SKM-1 (cell line): Measurements from ENCODE around the gene WDR53.
"Not testable (repeated sequence)": the region's sequence is repeated elsewhere in the genome, so short reads cannot be mapped to it uniquely, and the experiment has no call there.

Experiments used
- DNase-seq: peaks from one replicate; lab custom pipeline; 2025; ENCODE audit not compliant: unreplicated experiment; lab: John Stamatoyannopoulos, UW

WDR53 gene

DNA sequence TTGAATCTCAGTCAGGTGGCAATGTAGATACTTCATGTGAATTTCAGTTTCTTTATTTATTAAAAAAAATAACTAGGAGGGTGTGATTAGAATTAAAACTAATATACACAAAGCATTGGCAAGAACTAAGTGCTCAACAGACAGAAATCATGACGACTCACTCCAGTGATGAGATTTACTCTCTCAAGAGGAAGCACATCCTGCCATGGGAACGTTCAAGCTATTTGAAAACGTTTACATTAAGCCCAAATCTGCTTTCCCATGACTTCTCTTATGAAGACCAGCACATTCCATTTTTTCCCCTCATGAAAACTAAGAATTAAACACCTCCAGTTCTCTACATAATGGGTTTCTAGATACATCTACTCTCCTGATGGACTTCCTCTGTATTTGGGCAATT is 8.5 kb downstream of the WDR53 start:
- no peak for DNase-seq

DNA sequence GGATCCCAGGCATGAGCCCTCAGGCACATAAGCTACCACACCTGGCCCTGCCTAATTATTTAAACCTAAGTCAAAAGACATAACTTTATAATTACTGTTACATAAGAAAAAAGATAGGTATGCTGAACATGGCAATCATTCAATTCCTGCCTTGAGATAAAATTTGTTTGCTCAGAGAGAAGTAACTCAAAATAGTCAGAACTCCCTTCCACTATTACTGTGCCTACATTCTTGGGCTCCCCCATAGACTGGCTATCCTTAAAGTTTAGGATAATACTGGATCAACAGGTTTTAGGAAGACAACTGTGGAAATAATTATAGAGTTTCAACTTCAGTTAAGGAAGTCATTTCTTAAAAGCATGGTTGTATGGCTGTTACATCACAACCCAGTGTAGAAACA is 9.9 kb downstream of the WDR53 start:
- DNase-seq = no peak

DNA sequence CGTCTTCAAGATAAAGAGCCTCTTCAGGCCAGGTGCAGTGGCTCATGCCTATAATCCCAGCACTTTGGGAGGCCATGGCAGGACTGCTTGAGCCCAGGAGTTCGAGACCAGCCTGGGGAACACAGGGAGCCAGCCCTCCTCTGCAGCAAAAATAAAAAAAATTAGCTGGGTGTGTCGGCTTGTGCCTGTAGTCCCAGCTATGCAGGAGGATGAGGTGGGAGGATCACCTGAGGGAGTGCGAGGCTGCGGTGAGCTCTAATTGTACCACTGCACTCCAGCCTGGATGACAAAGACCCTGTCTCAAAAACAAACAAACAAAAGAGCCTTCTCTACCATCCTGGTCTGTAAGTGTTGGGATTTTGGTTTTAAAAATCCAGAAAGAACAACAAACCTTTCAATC is 11.1 kb downstream of the WDR53 start:
- no peak for DNase-seq

DNA sequence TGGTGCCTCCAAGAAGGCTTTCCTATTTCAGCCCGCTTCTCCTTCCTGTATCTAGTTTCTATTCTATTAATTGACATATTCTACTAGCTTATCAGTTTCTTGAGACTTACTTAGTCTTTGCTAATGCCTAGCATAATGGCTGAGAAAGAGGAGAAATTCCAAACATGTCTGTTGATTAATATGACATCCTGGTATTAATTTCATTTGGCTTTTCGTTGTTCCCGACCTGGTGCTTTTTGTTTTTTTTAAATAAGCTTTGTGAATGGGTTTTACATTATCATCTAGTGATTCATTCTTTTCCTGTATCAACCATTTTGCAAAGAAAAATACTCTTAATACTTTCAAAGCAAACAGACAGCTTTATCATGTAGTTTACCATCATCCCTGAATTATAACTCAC is 13.1 kb downstream of the WDR53 start:
- no peak for DNase-seq

DNA sequence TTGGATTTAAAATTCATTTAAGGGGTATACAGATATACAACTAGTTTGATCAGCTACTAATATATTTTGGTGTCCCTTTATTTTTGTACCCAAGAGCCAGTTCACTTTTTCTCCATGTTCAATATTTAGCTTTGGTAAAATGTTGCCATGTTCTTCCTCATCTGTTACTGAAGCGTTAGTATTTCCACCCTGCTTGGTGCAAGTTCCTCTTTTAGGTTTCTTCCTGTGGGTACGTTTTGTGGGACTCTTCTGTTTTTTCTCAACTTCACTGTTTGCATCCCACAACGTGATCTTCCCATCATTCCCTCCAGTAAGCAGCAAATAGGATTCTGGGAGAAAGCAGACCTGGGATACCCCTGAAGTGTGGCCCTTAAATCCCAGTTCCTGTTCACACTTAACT is 14.1 kb downstream of the WDR53 start:
- DNase-seq = peak; percentile 83

DNA sequence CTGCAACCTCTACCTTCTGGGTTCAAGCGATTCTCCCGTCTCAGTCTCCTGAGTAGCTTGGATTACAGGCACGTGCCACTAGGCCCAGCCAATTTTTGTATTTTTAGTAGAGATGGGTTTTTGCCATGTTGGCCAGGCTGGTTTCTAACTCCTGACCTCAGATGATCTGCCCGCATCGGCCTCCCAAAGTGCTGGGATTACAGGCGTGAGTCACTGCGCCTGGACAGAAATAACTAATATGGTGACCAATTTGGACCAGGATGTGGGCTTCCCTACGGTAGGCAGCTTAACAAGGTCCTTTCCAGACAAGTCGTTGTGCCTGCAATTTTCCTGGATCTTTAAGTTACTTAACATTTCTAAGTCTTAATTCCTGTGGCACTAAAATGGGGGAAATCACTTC is 14.8 kb downstream of the WDR53 start:
- DNase-seq = no peak

DNA sequence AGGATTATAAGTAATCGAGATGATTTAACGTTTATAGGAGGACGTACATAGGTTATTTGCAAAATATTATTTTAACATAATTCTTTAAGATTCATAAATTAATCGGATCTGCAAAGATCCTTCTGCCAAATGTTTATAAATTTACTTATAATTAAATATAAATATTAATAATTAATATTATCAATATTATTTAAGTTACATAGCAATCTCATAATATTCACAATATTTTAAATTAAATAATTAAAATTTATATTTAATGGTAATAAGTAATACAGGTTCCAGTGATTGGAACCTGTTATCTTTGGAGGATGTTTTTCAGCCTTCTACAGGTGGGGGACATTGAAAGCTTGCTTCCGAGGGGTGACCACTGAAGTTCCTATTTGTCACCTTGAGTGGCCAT is 16.1 kb downstream of the WDR53 start:
- no peak for DNase-seq

DNA sequence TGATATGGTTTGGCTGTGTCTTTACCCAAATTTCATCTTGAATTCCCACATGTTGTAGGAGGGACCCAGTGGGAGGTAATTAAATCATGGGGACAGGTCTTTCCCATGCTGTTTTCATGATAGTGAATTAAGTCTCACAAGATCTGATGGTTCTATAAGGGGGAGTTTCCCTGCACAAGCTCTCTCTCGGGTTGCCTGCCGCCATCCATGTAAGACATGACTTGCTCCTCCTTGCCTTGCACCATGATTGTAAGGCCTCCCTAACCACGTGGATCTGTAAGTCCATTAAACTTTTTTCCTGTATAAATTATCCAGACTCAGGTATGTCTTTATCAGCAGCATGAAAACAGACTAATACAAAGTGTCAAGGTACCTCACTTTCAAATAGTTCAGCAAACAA is 18.2 kb downstream of the WDR53 start:
- DNase-seq = not testable (repeated sequence)

DNA sequence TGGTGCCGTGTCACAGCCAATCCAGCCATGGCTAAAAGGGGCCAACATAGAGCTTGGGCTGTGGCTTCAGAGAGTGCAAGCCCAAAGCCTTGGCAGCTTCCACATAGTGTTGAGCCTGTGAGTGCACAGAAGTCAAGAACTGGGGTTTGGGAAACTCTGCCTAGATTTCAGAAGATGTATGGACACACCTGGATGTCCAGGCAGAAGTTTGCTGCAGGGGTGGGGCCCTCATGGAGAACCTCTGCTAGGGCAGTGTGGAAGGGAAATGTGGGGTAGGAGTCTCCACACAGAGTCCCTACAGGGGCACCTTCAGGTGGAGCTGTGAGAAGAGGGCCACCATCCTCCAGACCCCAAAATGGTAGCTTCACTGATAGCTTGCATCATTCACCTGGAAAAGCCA is 19.0 kb downstream of the WDR53 start:
- DNase-seq = not testable (repeated sequence)

DNA sequence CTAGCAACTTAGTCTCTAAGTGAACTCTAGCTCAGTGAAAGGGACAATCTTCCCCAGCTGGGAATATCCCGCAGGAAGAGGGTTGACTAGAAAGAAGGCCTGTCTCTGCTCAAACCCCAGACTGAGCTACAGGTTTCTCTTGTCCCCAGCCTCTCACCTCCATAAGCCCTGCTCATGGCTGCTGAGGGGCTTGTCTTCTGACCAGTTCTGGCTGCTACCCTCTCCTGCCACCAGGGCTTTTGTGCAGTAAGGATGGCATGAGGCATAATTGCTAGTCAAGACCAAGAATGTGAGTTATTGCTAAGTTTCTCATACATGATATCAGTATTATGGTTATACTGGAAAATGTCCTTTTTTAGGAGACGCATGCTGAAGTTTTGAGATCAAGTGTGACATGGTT is 21.3 kb downstream of the WDR53 start:
- DNase-seq = no peak

DNA sequence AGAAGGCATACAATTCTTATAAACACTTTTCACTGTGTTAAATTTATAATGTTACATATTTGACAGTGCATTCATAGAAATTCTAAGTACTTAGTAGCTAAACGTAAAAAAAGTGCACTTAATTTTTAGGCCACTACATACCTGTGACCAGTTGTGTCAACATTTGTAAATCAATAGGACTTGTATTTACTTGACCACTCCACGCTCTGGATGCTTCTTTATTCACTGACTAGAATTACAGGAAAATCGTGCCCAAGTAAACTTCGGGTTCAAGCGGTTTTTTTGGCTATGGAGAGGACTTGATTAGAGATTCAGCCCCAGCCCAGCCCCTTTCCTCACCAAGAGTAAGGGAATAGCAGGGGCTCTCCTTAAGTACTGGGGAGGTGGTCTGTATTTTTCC is 21.8 kb downstream of the WDR53 start:
- DNase-seq = no peak

DNA sequence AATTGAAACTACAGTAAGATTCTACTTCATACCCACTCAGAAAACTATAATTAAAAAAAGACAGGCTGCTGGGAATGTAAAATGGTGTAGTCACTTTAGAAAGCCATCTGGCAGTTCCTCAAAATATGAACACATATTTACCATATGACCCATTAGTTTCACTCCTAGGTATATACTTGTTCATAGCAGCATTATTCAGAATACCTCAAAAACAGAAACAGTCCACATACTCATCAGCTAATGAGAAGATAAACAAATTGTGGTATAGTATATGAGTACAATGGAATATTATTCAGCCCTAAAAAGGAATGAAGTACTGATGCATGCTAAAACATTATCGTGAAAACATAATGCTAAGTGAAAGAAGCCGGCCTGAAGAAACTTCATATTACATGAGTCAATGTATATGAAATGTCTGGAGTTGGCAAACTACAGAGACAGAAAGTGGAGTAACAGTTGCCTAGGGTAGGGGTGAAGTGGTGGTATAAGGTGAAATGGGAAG is 23.8 kb downstream of the WDR53 start:
- no peak for DNase-seq

DNA sequence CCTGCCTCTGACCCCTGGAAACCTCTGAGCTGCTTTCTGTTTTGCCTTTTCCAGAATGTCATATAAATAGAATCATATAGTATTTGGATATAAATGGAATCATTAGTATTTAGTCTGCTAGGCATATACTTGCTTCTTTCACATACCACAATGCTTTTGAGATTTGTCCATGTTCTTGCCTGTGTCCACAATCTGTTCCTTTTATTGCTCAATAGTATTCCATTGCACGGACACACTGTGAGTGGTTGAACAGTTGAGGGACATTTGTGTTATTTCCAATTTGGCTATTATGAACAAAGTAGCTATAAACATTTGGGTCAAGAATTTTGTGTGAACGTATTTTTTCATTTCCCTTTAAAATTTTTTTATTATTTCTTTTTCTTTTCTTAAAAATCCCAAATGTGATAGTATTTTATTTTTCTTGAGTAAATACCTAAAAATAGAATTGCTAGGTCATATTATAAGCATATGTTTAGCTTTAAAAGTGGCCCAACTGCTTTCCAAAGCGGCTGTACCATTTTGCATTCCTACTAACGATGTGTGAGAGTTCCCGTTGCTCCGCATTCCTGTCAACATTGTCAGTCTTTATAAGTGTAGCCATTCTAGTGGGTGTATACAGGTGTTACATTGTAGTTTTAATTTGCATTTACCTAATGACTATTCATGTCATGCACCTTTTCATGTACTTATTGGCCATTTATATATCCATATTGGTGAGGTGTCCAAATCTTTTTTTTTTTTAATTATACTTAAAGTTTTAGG is 26.5 kb downstream of the WDR53 start:
- no peak for DNase-seq

DNA sequence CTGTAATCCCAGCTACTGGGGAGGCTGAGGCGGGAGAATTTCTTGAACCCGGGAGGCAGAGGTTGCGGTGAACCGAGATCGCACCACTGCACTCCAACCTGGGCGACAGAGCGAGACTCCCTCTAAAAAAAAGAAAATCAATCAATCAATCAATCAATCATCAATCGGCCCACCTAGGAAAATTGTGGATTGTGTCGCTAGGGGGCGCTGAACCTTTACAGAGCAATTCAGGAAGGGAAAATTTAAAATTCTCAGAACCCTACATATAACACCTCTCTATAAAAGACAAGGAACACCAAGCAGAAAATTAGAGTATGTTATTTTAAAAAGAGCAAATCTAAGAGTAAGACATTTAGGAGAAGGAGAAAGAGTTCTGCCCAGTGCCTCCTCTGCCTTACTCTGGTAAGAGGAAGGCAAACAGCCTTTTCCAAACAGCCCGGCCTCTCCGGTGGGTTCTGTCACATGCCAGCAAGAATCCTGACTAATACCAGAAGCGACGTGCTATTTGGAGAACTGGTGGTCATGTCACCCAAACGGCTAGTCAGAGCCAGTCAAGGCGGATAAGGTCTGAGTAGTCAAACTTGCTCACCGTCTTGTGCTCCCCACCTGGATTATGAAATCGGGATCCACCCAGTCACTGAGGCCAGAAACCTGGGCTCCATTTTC is 30.9 kb downstream of the WDR53 start:
- peak; percentile 25 for DNase-seq

DNA sequence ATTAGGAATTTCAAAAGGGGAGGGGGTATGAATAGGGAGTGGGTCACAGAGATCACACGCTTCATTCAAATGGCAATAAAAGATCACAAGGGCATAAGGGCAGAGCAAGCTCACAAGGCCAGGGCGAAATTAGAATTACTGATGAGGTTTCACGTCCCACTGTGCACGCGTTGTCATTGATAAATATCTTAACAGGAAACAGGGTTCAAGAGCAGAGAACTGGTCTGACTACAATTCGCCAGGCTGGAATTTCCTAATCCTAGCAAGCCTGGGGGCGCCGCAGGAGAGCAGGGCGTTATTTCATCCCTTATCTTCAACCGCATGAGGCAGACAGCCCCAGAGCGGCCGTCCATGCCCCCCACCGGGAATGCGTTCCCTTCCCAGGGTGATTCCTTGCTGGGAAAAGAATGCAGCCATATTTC is 35.1 kb downstream of the WDR53 start:
- no peak for DNase-seq

DNA sequence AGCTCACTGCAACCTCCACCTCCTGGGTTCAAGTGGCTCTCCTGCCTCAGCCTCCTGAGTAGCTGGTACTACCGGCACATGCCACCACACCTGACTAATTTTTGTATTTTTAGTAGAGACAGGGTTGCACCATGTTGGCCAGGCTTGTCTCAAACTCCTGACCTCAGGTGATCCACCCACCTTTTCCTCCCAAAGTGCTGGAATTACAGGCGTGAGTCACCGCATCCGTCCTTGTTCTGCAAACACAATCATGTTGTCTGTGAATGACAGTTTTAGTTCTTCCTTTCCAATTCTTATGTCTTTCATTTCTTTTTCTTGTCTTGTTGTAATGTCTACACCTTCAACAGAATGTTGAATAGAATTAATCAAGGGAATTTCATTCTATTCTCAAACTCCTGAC is 36.9 kb downstream of the WDR53 start:
- DNase-seq = no peak

DNA sequence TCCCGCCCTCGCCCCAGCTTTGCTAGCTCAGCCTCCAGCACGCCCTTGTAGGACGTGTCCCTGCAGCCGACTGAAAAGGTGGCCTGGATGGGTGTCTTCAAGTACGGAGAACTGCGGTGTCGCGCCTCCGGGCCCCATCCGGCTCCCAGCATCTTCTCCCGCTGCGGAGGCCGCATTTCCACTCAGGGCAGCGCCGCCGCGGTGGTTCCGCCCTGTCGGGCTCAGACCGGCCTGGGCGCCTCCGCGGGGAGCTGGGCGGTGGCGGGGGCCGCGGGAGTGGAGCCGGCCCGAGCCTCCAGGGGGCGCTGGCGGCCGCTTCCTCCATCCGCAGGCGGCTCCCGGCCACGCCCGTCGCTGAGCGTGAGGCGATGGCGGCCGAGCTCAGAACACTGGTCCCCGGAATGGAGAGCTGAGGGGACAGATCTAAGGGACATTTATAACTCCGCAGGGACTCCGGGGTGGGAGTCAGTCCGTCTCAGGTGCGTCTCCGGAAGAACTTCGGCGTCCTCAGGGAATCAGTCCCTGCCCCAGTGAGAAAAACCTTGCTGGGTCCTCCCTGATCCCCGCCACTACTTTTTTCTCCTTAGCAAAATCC is 39.6 kb downstream of the WDR53 start:
- peak; percentile 68 for DNase-seq

DNA sequence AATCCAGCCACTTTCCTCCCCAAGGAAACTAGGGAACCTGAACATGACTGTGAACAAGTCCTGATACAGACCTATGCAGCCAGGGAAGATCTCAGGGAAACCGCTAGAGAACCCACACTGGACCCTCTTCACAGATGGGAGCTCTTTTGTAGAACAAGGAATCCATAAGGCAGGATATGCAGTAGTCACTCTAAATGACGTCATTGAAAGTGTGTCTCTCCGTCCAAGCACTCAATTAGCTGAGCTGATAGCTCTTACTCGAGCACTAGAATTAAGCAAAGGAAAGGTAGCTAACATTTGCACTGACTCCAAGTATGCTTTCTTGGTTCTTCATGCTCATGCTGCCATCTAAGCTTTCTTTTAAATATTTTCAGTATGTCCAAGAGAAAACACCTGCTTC is 43.2 kb downstream of the WDR53 start:
- no peak for DNase-seq

DNA sequence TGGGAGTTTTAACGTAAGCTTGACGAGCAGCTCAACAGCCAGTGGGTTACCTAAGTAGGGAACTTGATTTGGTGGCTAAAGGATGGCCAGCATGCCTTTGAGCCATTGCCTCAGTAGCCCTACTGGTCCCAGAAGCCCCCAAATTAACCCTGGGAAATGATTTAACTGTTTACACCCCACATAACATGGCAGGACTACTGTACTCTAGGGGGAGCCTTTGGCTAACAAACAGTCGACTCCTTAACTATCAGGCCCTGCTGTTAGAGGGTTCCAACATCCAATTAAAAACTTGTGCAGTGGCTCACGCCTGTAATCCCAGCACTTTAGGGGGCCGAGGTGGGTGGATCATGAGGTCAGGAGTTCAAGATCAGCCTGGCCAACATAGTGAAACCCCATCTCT is 43.8 kb downstream of the WDR53 start:
- no peak for DNase-seq

DNA sequence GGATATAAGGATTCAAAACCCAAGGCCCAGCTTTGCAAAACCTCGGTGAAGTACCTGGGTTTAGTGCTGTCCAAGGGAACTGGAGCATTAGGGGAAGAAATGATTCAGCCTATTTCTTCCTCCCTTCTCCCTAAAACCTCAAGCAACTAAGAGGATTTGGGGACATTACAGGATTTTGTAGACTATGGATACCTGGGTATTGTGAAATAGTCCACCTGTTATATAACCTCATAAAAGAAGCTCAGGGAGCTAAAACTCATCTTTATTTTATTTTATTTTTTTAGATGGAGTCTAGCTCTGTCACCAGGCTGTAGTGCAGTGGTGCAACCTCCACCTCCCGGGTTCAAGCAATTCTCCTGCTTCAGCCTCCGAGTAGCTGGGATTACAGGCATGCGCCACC is 44.5 kb downstream of the WDR53 start:
- no peak for DNase-seq

DNA sequence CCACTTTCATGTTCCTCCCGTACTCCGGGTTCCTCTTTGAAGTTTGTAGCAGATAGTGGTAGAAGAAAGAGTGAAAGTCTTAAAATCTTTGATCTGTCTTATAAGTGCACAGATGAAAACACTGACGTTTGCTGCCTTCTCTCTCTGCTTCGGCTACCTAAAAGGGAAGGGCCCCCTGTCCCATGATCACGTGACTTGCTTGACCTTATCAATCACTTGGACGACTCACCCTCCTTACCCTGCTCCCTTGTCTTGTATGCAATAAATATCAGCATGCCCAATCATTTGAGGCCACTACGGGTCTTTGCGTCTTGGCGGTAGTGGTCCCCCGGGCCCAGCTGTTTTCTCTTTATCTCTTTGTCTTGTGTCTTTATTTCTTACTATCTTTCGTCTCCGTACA is 47.1 kb downstream of the WDR53 start:
- not testable (repeated sequence) for DNase-seq

DNA sequence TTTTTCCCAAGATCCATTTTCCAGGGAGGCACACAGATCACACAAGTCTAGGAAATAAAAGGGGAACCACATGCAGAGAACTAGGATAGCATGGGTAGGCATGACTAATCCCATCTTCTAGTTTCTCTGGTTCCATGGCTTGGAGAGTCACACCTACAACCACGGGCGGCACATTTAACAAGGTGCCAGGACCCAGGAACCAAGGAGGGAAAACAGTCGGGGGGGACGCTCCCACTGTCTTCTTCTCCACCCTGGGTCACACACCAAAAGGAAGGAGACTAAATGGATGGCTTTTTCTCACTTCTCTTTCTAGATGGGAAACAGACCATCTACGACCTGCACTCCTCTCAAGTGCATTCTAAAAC is 48.7 kb downstream of the WDR53 start:
- DNase-seq = no peak
